ENCODE results near the gene SMIM5. TPM values are rescaled to one million over a fixed set of nuclear protein-coding genes. Genes with fewer than 3 reads are reported as not detected.

The SMIM5 gene
- total and polyA plus RNA-seq, 9 of the 15 experiments (the other 6 are each of a cell fraction or from before 2014, with no cell fraction given): 0.08 TPM; not detected in 8

- TF ChIP-seq GTF2B (IDR thresholded peaks at IDR 0.05; ENCODE audit: extremely low read depth, insufficient read length) (no peak), ARID1B (IDR thresholded peaks at IDR 0.05) (no peak), ZBTB8A (IDR thresholded peaks at IDR 0.05; ENCODE audit: partially characterized antibody) (no peak), KLF6 (CRISPR knock-in tag; IDR thresholded peaks at IDR 0.05; ENCODE audit: borderline replicate concordance) (no peak), ETV1 (tag; conservative IDR thresholded peaks at IDR 0.05; ENCODE audit: low read depth) (no peak), ZNF165 (CRISPR knock-in tag; IDR thresholded peaks at IDR 0.05; ENCODE audit: borderline replicate concordance) (no peak)
Measured at GRCh38 chr17:75612906-75613626, 20.2 kb upstream of the SMIM5 start (continued).

DNA sequence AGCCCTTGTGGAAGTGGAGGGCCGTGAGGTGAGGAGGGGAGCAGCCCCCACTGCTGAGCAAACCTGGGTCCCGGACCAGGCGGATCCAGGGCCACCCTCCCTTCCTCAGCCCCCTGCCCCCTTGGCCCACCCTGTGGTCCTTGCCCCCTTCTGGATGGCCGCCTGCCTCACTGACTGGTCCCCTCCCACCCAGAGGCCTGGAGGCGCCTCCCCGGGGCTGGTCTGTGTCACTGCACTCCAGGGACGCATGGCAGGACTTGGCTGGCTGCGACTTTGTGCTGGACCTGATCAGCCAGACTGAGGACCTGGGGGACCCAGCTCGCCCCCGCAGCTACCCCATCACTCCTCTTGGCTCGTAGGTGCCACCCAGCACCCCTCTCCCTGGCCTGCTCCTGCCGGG is 19.2 kb upstream of the SMIM5 start:
- CTCF ChIA-PET (ENCODE audit: low intra/inter-chr PET ratio): no interaction called here
- intact Hi-C loops (cut with micrococcal nuclease): loop anchor here (10.0 kb wide), 1 partner anchor 189 kb away; no protein-coding TSS in a partner anchor
- 5% methylated on average over 9 of the region's 12 CpGs for WGBS (ENCODE audit: insufficient coverage, low coverage, missing lambda C conversion rate)
- TF ChIP-seq, protein P1, sequence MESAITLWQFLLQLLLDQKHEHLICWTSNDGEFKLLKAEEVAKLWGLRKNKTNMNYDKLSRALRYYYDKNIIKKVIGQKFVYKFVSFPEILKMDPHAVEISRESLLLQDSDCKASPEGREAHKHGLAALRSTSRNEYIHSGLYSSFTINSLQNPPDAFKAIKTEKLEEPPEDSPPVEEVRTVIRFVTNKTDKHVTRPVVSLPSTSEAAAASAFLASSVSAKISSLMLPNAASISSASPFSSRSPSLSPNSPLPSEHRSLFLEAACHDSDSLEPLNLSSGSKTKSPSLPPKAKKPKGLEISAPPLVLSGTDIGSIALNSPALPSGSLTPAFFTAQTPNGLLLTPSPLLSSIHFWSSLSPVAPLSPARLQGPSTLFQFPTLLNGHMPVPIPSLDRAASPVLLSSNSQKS (CRISPR knock-in tag; IDR thresholded peaks at IDR 0.05): no peak
- TF ChIP-seq ZNF133 (CRISPR knock-in tag; IDR thresholded peaks at IDR 0.05): no peak
- peak in 1 of 3 experiments; percentile 36 for TF ChIP-seq YY1 (IDR thresholded peaks at IDR 0.05; ENCODE audit: borderline replicate concordance in 1 of 3, control insufficient read depth in 1 of 3, extremely low read depth in 1 of 3, insufficient read depth in 3 of 3, insufficient read length in 1 of 3, insufficient replicate concordance in 2 of 3, low read depth in 1 of 3, low read length in 2 of 3)
- peak; percentile 37; the same call in 1 of the 2 replicates for TF ChIP-seq STAG1 (CRISPR knock-in tag; IDR thresholded peaks at IDR 0.05; ENCODE audit: borderline replicate concordance)
- no peak for TF ChIP-seq ZC3H8 (IDR thresholded peaks at IDR 0.05)
- TF ChIP-seq CTCF (IDR thresholded peaks at IDR 0.05 in 2 of 3, conservative IDR thresholded peaks at IDR 0.05 in 1 of 3; ENCODE audit: insufficient read depth in 2 of 3, low read depth in 1 of 3, low read length in 3 of 3): peak; percentile 54 to 82 (median 63)
- peak in 1 of 2 experiments; percentile 56; a peak in 2 of 4 replicates for TF ChIP-seq RAD21 (CRISPR knock-in tag; conservative IDR thresholded peaks at IDR 0.05 in 1 of 2, IDR thresholded peaks at IDR 0.05 in 1 of 2)
- peak; percentile 46; the same call in 1 of the 2 replicates for TF ChIP-seq ZBTB7A (IDR thresholded peaks at IDR 0.05; ENCODE audit: borderline replicate concordance, control insufficient read depth, low read depth, low read length)
- peak; percentile 26; the same call in 1 of the 2 replicates for TF ChIP-seq SMC3 (conservative IDR thresholded peaks at IDR 0.05; ENCODE audit: insufficient read depth, low read depth, low read length)

More for the DNA sequence above, 19.2 kb upstream of the SMIM5 start:
- BruUV-seq (replicated peaks): no TSS peak
- H3K36me3 ChIP-seq (ENCODE audit: control insufficient read depth, insufficient read depth, low read length): no peaks in the 10 kb centered on the region
- DNase-seq (ENCODE audit: extremely low read depth in 1 of 4, low spot score in 3 of 4) (peak; percentile 52 to 71 (median 69)), FAIRE-seq (peak; percentile 74), ATAC-seq (peak; percentile 88)
- no peak overlapping the region for H3K27ac ChIP-seq (ENCODE audit: extremely low read depth, low read depth, low read length)
- peaks cover 0 to 62% of the 10 kb centered on the region in 2 experiments; a peak in 2 of 5 replicates for H3K4me1 ChIP-seq (replicated peaks in 1 of 2; ENCODE audit: control insufficient read depth in 2 of 2, insufficient read depth in 2 of 2, low read length in 2 of 2)
- H3K27me3 ChIP-seq (ENCODE audit: control insufficient read depth in 2 of 2, insufficient read depth in 2 of 2, low read length in 2 of 2): peaks cover 27 to 70% of the 10 kb centered on the region in 2 experiments; a peak in 4 of 5 replicates
- H3K9ac ChIP-seq (ENCODE audit: insufficient read depth in 1 of 2, low read depth in 2 of 2, low read length in 2 of 2): no peak overlapping the region
- in situ Hi-C loops (cut with MboI): no loop called here
- H3K4me2 ChIP-seq (ENCODE audit: insufficient read depth, low read length): no peak overlapping the region
- H3K9me3 ChIP-seq (replicated peaks; ENCODE audit: control insufficient read depth, insufficient read depth, low read depth, low read length): no peaks in the 10 kb centered on the region
- no peaks in the 10 kb centered on the region for H3K9me1 ChIP-seq (ENCODE audit: control insufficient read depth, insufficient read depth, low read length)
- H3K4me3 ChIP-seq: no peak overlapping the region
- no peaks in the 10 kb centered on the region for H3K79me2 ChIP-seq (ENCODE audit: control insufficient read depth, insufficient read depth, low read length)
- H4K20me1 ChIP-seq (replicated peaks; ENCODE audit: control insufficient read depth, insufficient read depth, low read length): no peaks in the 10 kb centered on the region
- POLR2A ChIA-PET: no interaction called here
- H2AFZ ChIP-seq (ENCODE audit: low read depth, low read length): no peak overlapping the region
